NOMO-1 treated with DMSO at 0.1 percent for 48 hours (cell line): ENCODE data around the gene ARMH3.

Experiments
- DNase-seq: peaks from one replicate; lab custom pipeline; 2025; ENCODE audit not compliant: unreplicated experiment; lab: John Stamatoyannopoulos, UW

The ARMH3 gene

GRCh38 chr10:101838416-101838970 lies 217.5 kb downstream of the ARMH3 start:
- no peak for DNase-seq

- no peak for DNase-seq
Measured at GRCh38 chr10:101837748-101838147, 218.2 kb downstream of the ARMH3 start.

GRCh38 chr10:101835362-101835761 lies 220.6 kb downstream of the ARMH3 start:
- no peak for DNase-seq

GRCh38 chr10:101834341-101834740 lies 221.6 kb downstream of the ARMH3 start:
- DNase-seq, result peak; percentile 29

- no peak for DNase-seq
Measured at GRCh38 chr10:101833466-101833865, 222.5 kb downstream of the ARMH3 start.

- DNase-seq, result no peak
Measured at GRCh38 chr10:101832325-101832771, 223.6 kb downstream of the ARMH3 start.

- DNase-seq, result no peak
Measured at GRCh38 chr10:101831169-101831811, 224.7 kb downstream of the ARMH3 start.

- DNase-seq, result peak; percentile 82
Measured at GRCh38 chr10:101830322-101831168, 225.4 kb downstream of the ARMH3 start.

- no peak for DNase-seq
Measured at GRCh38 chr10:101829561-101830315, 226.2 kb downstream of the ARMH3 start.

- no peak for DNase-seq
Measured at GRCh38 chr10:101828766-101829551, 227.0 kb downstream of the ARMH3 start.

- DNase-seq, result no peak
Measured at GRCh38 chr10:101827919-101828600, 227.9 kb downstream of the ARMH3 start.

- DNase-seq, result no peak
Measured at GRCh38 chr10:101826852-101827434, 229.0 kb downstream of the ARMH3 start.

- no peak for DNase-seq
Measured at GRCh38 chr10:101824736-101825135, 231.2 kb downstream of the ARMH3 start.

GRCh38 chr10:101818872-101819633 lies 236.9 kb downstream of the ARMH3 start:
- DNase-seq, result no peak

- peak; percentile 100 for DNase-seq
Measured at GRCh38 chr10:101818119-101818871, 237.7 kb downstream of the ARMH3 start, which contains the start of gene OGA. Gene OGA, minus strand, starts transcription at chr10:101818444. Its CDS starts 422 bp downstream, at chr10:101818022.

- DNase-seq, result peak; percentile 59
Measured at GRCh38 chr10:101817337-101818118, 238.4 kb downstream of the ARMH3 start.

- DNase-seq, result no peak
Measured at GRCh38 chr10:101816913-101817336, 239.0 kb downstream of the ARMH3 start.
